ENCODE data around the gene C2CD4B.

C2CD4B gene

GRCh38 chr15:62118520-62119226 is 46.4 kb downstream of the C2CD4B start:
- no peak for DNase-seq

GRCh38 chr15:62115847-62116246 is 49.2 kb downstream of the C2CD4B start:
- DNase-seq = no peak
